Right lobe of liver (tissue), 5 donors: ENCODE results near the gene NIPSNAP2. TPM values are rescaled to one million over a fixed set of nuclear protein-coding genes. Genes with fewer than 3 reads are reported as not detected.

Source experiments
- total RNA-seq, 6 experiments: library from RNA; depleted of rRNA in 2 of 6; stranded (reverse); fragments of >200 nt in 2 of 6; fragmentation: NEBNext Ultra II Directional in 3 of 6; extraction: Animal tissue kit (Norgen Biotek cat#: 25700) in 3 of 6; gene quantifications; one replicate each; pipeline versions ENCODE4 v1.1.0 to v1.2.4, GENCODE V29; 2016 to 2023
- donor health status: DM: no; HTN: no; CAD: no.
- donor health status: DM: no; HTN: no; CAD: no.
- donor health status: DM: no; HTN: yes; CAD: no.
- donor health status: DM: no; HTN: yes; CAD: no.

The NIPSNAP2 gene
- total RNA-seq, 6 experiments from 2014 or later, result 7.0 to 15.9 (median 10.3) TPM

Other genes starting within 250 kb of the NIPSNAP2 start
- gene SEPTIN14, start 101.8 kb upstream of the NIPSNAP2 start, total RNA-seq, result not detected
- gene ZNF713, start 77.1 kb upstream of the NIPSNAP2 start, total RNA-seq, result 1 to 10 TPM in 4 of 6 experiments, under 1 TPM in 2; 0.87 to 2.5 (median 1.1) TPM
- 10 to 100 TPM in 2 of 6 experiments, 1 to 10 TPM in 4; 8.1 to 21.7 (median 9.8) TPM for gene MRPS17, start 12.7 kb upstream of the NIPSNAP2 start, total RNA-seq
- gene PSPH, start 86.9 kb downstream of the NIPSNAP2 start, total RNA-seq, result 10 to 100 TPM in 3 of 6 experiments, 1 to 10 TPM in 3; 5.3 to 32.2 (median 9.7) TPM
- gene CCT6A, start 87.2 kb downstream of the NIPSNAP2 start, total RNA-seq, result 10 to 100 TPM; 24.5 to 88.7 (median 45.6) TPM
- gene SUMF2, start 99.7 kb downstream of the NIPSNAP2 start, total RNA-seq, result 10 to 100 TPM; 76.9 to 92.4 (median 86.5) TPM
- gene PHKG1, start 128.4 kb downstream of the NIPSNAP2 start, total RNA-seq, result 1 to 10 TPM in 1 of 6 experiments, under 1 TPM in 4, not detected in 1; 0.12 to 1.6 (median 0.20) TPM
- gene CHCHD2, start 141.9 kb downstream of the NIPSNAP2 start, total RNA-seq, result 100 to 1,000 TPM; 148 to 277 (median 174) TPM
- gene NUPR2, start 151.8 kb downstream of the NIPSNAP2 start, total RNA-seq, result not detected